Measurements from ENCODE around the gene WFDC12. TPM values are rescaled to one million over a fixed set of nuclear protein-coding genes. Genes with fewer than 3 reads are reported as not detected.

WFDC12 gene
- total RNA-seq, 1 donor from 2014 or later = not detected

GRCh38 chr20:45091366-45091765 lies 32.9 kb downstream of the WFDC12 start:
- DNase-seq (ENCODE audit: low read depth in 2 of 2) = no peak

GRCh38 chr20:45090481-45090880 lies 33.8 kb downstream of the WFDC12 start:
- DNase-seq (ENCODE audit: low read depth in 2 of 2) = no peak

- DNase-seq (ENCODE audit: low read depth in 2 of 2) = no peak
These were observed 36.0 kb downstream of the WFDC12 start for GRCh38 chr20:45088247-45088646.

- no peak for DNase-seq (ENCODE audit: low read depth in 2 of 2)
These were observed 36.5 kb downstream of the WFDC12 start for GRCh38 chr20:45087814-45088213.

GRCh38 chr20:45087097-45087790 lies 37.0 kb downstream of the WFDC12 start:
- DNase-seq (ENCODE audit: low read depth in 2 of 2) = no peak

- DNase-seq (ENCODE audit: low read depth in 2 of 2) = no peak
These were observed 38.4 kb downstream of the WFDC12 start for GRCh38 chr20:45085867-45086266.

GRCh38 chr20:45085289-45085688 lies 39.0 kb downstream of the WFDC12 start:
- DNase-seq (ENCODE audit: low read depth in 2 of 2) = no peak

- no peak for DNase-seq (ENCODE audit: low read depth in 2 of 2)
These were observed 41.1 kb downstream of the WFDC12 start for GRCh38 chr20:45083127-45083526.

GRCh38 chr20:45082468-45082867 lies 41.8 kb downstream of the WFDC12 start:
- no peak for DNase-seq (ENCODE audit: low read depth in 2 of 2)

- peak in 1 of 2 donors; percentile 36 for DNase-seq (ENCODE audit: low read depth in 2 of 2)
These were observed 43.2 kb downstream of the WFDC12 start for GRCh38 chr20:45080867-45081624.

GRCh38 chr20:45077559-45077958 lies 46.7 kb downstream of the WFDC12 start:
- DNase-seq (ENCODE audit: low read depth in 2 of 2) = no peak

Other genes starting within 250 kb of the WFDC12 start
- gene YWHAB, start 238.8 kb downstream of the WFDC12 start, total RNA-seq = 92.7 and 117 TPM in 2 replicates
- gene PABPC1L, start 214.4 kb downstream of the WFDC12 start, total RNA-seq = 0.64 and 1.3 TPM in 2 replicates
- gene TOMM34, start 164.1 kb downstream of the WFDC12 start, total RNA-seq = 14.0 and 20.5 TPM in 2 replicates
- 13.7 and 14.3 TPM in 2 replicates for gene STK4, start 158.0 kb downstream of the WFDC12 start, total RNA-seq
- gene KCNS1, start 23.3 kb downstream of the WFDC12 start, total RNA-seq = under 0.01 and 0.25 TPM in 2 replicates
- gene WFDC5, start 9.3 kb downstream of the WFDC12 start, total RNA-seq = not detected in 2 replicates
- gene PI3, start 50.4 kb upstream of the WFDC12 start, total RNA-seq = not detected in 2 replicates
- gene SEMG1, start 82.6 kb upstream of the WFDC12 start, total RNA-seq = not detected in 2 replicates
- gene SEMG2, start 96.9 kb upstream of the WFDC12 start, total RNA-seq = not detected in 2 replicates
- 0.39 and 1.4 TPM in 2 replicates for gene SLPI, start 130.1 kb upstream of the WFDC12 start, total RNA-seq
- not detected in 2 replicates for gene RBPJL, start 182.4 kb upstream of the WFDC12 start, total RNA-seq
- gene MATN4, start 183.8 kb upstream of the WFDC12 start, total RNA-seq = under 0.01 TPM in 2 replicates
- 37.7 and 55.6 TPM in 2 replicates for gene SDC4, start 224.0 kb upstream of the WFDC12 start, total RNA-seq
- 16.6 and 24.0 TPM in 2 replicates for gene SYS1, start 238.7 kb upstream of the WFDC12 start, total RNA-seq